Measurements from ENCODE around the gene IFI16.

GRCh38 chr1:158983235-158983634, 26.5 kb upstream of the IFI16 start:
- TF ChIP-seq CTCF (IDR thresholded peaks at IDR 0.05) (no peak), POLR2AphosphoS5 (IDR thresholded peaks at IDR 0.05; ENCODE audit: insufficient read depth in 1 of 2, low read depth in 1 of 2) (no peak), POLR2A (IDR thresholded peaks at IDR 0.05) (no peak)

Measured in vagina (tissue), 2 donors.